Liver (tissue), 9 donors: ENCODE measurements around the gene POPDC2. TPM values are rescaled to one million over a fixed set of nuclear protein-coding genes. Genes with fewer than 3 reads are reported as not detected.

Experiments
- DNase-seq: peaks from one replicate; pipeline ENCODE4 v3.0.0-alpha.2; 2017; ENCODE audit warnings: low spot score
- H3K27ac ChIP-seq, 2 donors: one replicate each; pipeline ENCODE4 v1.7.0; 2013; ENCODE audit warnings: inconsistent platforms in 2 of 2, low read length in 2 of 2, control low read depth in 1 of 2, low read depth in 1 of 2, mild to moderate bottlenecking in 1 of 2
- H3K27me3 ChIP-seq, 4 donors: one replicate each; pipeline versions ENCODE4 v1.6.1 to v1.7.0; 2013; ENCODE audit warnings: low read length in 3 of 4, inconsistent platforms in 1 of 4, mild to moderate bottlenecking in 1 of 4, moderate library complexity in 1 of 4; ENCODE audit not compliant: control insufficient read depth in 4 of 4, insufficient read depth in 4 of 4
- H3K36me3 ChIP-seq, 4 donors: one replicate each; pipeline versions ENCODE4 v1.6.1 to v1.7.0; 2013; ENCODE audit warnings: low read length in 3 of 4, mild to moderate bottlenecking in 3 of 4, low read depth in 1 of 4, moderate library complexity in 1 of 4; ENCODE audit not compliant: control insufficient read depth in 4 of 4, insufficient read depth in 3 of 4
- H3K4me1 ChIP-seq, 4 donors: one replicate each; pipeline versions ENCODE4 v1.6.1 to v1.7.0; 2013; ENCODE audit warnings: low read length in 3 of 4, mild to moderate bottlenecking in 3 of 4, moderate library complexity in 1 of 4; ENCODE audit not compliant: control insufficient read depth in 4 of 4, insufficient read depth in 4 of 4
- H3K4me3 ChIP-seq, 3 donors: one replicate each; pipeline versions ENCODE4 v1.6.1 to v1.7.0; 2013; ENCODE audit warnings: low read length in 3 of 3, control low read depth in 1 of 3, low read depth in 1 of 3, mild to moderate bottlenecking in 1 of 3
- H3K9ac ChIP-seq, 2 donors: one replicate each; pipeline ENCODE4 v1.7.0; 2013; ENCODE audit warnings: low read length in 2 of 2, mild to moderate bottlenecking in 2 of 2, moderate library complexity in 2 of 2, control low read depth in 1 of 2, low read depth in 1 of 2
- H3K9me3 ChIP-seq, 4 donors: one replicate each; pipeline versions ENCODE4 v1.6.1 to v1.7.0; 2013; ENCODE audit warnings: low read length in 3 of 4; ENCODE audit not compliant: control insufficient read depth in 4 of 4
- EGR1 ChIP-seq, 2 donors: IDR thresholded peaks; 2 replicates each; pipeline ENCODE4 v1.6.1; 2016 to 2018; ENCODE audit warnings: antibody characterized with exemption in 2 of 2, low read depth in 2 of 2
- FOXA1 ChIP-seq: IDR thresholded peaks from 2 replicates; pipeline ENCODE4 v1.6.1; 2016; ENCODE audit warnings: antibody characterized with exemption
- FOXA2 ChIP-seq: IDR thresholded peaks from 2 replicates; pipeline ENCODE4 v1.6.1; 2016; ENCODE audit warnings: antibody characterized with exemption
- GABPA ChIP-seq, 2 donors: IDR thresholded peaks in 1 of 2; conservative IDR thresholded peaks in 1 of 2; 2 replicates each; pipeline ENCODE4 v1.6.1; 2016; ENCODE audit warnings: antibody characterized with exemption in 2 of 2, mild to moderate bottlenecking in 1 of 2, moderate library complexity in 1 of 2
- HNF4A ChIP-seq, 2 donors: conservative IDR thresholded peaks; 2 replicates each; pipeline ENCODE4 v1.6.1; 2016; ENCODE audit warnings: antibody characterized with exemption in 2 of 2, mild to moderate bottlenecking in 2 of 2
- HNF4G ChIP-seq: IDR thresholded peaks from 2 replicates; pipeline ENCODE4 v1.6.1; 2016; ENCODE audit warnings: antibody characterized with exemption
- JUND ChIP-seq, 2 donors: IDR thresholded peaks; 2 replicates each; pipeline ENCODE4 v1.6.1; 2016; ENCODE audit warnings: antibody characterized with exemption in 2 of 2
- NR2F2 ChIP-seq: IDR thresholded peaks from 2 replicates; pipeline ENCODE4 v1.6.1; 2016; ENCODE audit warnings: antibody characterized with exemption
- RAD21 ChIP-seq, 2 donors: IDR thresholded peaks; 2 replicates each; pipeline ENCODE4 v1.6.1; 2016; ENCODE audit warnings: antibody characterized with exemption in 2 of 2, mild to moderate bottlenecking in 2 of 2
- RXRA ChIP-seq, 2 donors: IDR thresholded peaks; 2 replicates each; pipeline ENCODE4 v1.6.1; 2017 to 2018; ENCODE audit warnings: antibody characterized with exemption in 2 of 2, mild to moderate bottlenecking in 1 of 2
- SP1 ChIP-seq: IDR thresholded peaks from 2 replicates; pipeline ENCODE4 v1.6.1; 2018; ENCODE audit warnings: antibody characterized with exemption, mild to moderate bottlenecking
- TAF1 ChIP-seq: conservative IDR thresholded peaks from 2 replicates; pipeline ENCODE4 v1.6.1; 2016; ENCODE audit warnings: antibody characterized with exemption, mild to moderate bottlenecking
- YY1 ChIP-seq: IDR thresholded peaks from 2 replicates; pipeline ENCODE4 v1.6.1; 2016; ENCODE audit warnings: antibody characterized with exemption, mild to moderate bottlenecking
- WGBS: extraction: QIAGEN DNeasy Blood & Tissue Kit; methylation state at CpG from one replicate; pipeline ENCODE4 v1.1.7; 2013; 5-methylcytosine and 5-hydroxymethylcytosine counted together
- polyA plus RNA-seq, 2 donors: library from polyadenylated mRNA; stranded (reverse) in 1 of 2; unstranded in 1 of 2; fragments of 200-250 nt in 1 of 2; fragments of >200 nt in 1 of 2; fragmentation: Nextera tagmentation in 1 of 2; extraction: Ambion mirVana in 1 of 2; gene quantifications; one replicate each; pipeline versions ENCODE4 v1.2.1 to v1.2.3, GENCODE V29; 2013 to 2015
- total RNA-seq, 2 donors: library from RNA; depleted of rRNA; stranded (reverse); fragments of >200 nt; gene quantifications; one replicate each; pipeline ENCODE4 v1.2.3, GENCODE V29; 2014
- TF ChIP-seq, protein P1 (sequence below): fragments of 150-350 bp; IDR thresholded peaks from 2 replicates; pipeline ENCODE4 v1.5.1; 2017; ENCODE audit warnings: improper control_type of control experiment, low read depth, low read length; ENCODE audit not compliant: missing input control
- TF ChIP-seq, protein P2 (sequence below): IDR thresholded peaks from 2 replicates; pipeline ENCODE4 v1.6.1; 2016; ENCODE audit warnings: antibody characterized with exemption, mild to moderate bottlenecking
- TF ChIP-seq, protein P3 (sequence below): IDR thresholded peaks from 2 replicates; pipeline ENCODE4 v1.6.1; 2016; ENCODE audit warnings: antibody characterized with exemption
- TF ChIP-seq, protein P4 (sequence below): IDR thresholded peaks from 2 replicates; pipeline ENCODE4 v1.6.1; 2016; ENCODE audit warnings: antibody characterized with exemption
- TF ChIP-seq, protein P5 (sequence below): IDR thresholded peaks from 2 replicates; pipeline ENCODE4 v1.6.1; 2016; ENCODE audit warnings: antibody characterized with exemption
- donor health status: healthy.
- donor health status: healthy.
- donor health status: healthy.
- donor health status: healthy.
- donor health status: healthy.

POPDC2 gene
- total and polyA plus RNA-seq, 4 donors, result 0.16 to 1.1 (median 0.46) TPM

DNA sequence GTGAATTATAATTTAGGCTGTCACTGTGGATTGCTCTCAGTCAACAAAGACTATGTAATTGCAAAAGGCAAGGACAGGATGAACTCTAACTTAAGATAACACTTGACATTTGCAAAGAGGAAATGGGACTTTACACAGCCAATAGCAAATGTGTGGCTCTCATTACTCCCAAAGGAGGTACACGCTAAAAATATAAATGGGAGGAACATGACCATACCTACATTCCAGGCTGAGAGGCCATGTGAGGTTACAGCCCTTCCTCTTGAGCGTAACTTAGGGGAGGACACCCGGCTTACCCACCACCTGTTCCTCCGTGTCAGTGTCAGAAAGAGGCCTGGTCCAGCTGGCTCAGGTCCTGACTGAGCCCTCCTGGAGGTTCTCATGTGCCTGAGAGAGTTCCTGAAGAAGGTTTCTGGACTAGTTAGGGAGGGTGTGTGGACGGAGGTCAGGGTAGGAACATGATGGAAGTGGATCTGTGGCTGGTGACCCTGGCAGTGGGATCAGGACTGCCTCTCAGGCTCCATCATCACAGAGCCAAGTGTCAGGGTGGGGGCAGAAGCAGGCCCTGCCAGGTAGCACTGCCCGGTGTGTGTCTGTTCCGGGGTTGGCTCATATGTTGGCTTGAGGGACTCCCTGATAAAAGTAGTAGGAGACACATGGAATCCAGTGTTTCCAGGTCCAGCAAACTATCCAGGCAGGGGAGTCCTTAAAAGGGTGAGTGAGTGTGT lies 7.9 kb downstream of the POPDC2 start:
- no peaks in the 10 kb centered on the region for H3K4me1 ChIP-seq
- WGBS, result 80% methylated on average over 7 of the region's 7 CpGs
- H3K27ac ChIP-seq, result no peak overlapping the region
- no peak overlapping the region for H3K4me3 ChIP-seq
- H3K9ac ChIP-seq, result no peak overlapping the region
- no peaks in the 10 kb centered on the region for H3K36me3 ChIP-seq
- H3K27me3 ChIP-seq, result no peaks in the 10 kb centered on the region
- no peaks in the 10 kb centered on the region for H3K9me3 ChIP-seq
- DNase-seq, result no peak
- TF ChIP-seq FOXA1 (no peak), NR2F2 (peak; percentile 60), EGR1 (IDR thresholded peaks at IDR 0.05; ENCODE audit: low read depth in 2 of 2) (no peak), HNF4A (conservative IDR thresholded peaks at IDR 0.05) (no peak), SP1 (no peak)

DNA sequence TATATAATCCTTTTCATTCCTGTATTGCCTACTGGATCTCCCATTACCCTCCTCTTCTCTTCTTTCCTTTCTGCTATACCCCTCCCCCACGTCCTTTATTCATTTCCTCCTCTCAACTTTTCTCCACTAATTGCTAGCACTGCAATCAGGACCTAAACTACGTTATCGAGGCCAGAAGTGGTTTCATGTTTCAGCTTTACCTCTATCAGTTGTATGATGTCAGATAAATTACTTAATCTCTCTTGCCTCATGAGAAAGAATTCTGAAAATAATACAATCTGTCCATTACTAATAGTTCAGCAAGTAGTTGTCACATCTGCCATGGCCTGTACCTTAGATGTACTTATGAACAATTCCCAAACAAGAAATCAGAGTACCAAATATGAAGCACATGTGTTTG lies 10.6 kb downstream of the POPDC2 start:
- Histone ChIP-seq H3K36me3 (no peaks in the 10 kb centered on the region), H3K27ac (no peak overlapping the region), H3K9me3 (no peaks in the 10 kb centered on the region), H3K4me1 (peaks cover 0 to 7% (median 1%) of the 10 kb centered on the region in 4 donors), H3K4me3 (no peak overlapping the region), H3K27me3 (no peaks in the 10 kb centered on the region), H3K9ac (no peak overlapping the region)
- no peak for TF ChIP-seq HNF4A (conservative IDR thresholded peaks at IDR 0.05)
- no peak for TF ChIP-seq FOXA1
- no peak for TF ChIP-seq TAF1
- TF ChIP-seq FOXA2, result no peak
- TF ChIP-seq, protein P1, sequence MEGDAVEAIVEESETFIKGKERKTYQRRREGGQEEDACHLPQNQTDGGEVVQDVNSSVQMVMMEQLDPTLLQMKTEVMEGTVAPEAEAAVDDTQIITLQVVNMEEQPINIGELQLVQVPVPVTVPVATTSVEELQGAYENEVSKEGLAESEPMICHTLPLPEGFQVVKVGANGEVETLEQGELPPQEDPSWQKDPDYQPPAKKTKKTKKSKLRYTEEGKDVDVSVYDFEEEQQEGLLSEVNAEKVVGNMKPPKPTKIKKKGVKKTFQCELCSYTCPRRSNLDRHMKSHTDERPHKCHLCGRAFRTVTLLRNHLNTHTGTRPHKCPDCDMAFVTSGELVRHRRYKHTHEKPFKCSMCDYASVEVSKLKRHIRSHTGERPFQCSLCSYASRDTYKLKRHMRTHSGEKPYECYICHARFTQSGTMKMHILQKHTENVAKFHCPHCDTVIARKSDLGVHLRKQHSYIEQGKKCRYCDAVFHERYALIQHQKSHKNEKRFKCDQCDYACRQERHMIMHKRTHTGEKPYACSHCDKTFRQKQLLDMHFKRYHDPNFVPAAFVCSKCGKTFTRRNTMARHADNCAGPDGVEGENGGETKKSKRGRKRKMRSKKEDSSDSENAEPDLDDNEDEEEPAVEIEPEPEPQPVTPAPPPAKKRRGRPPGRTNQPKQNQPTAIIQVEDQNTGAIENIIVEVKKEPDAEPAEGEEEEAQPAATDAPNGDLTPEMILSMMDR, result no peak
- TF ChIP-seq, protein P2, sequence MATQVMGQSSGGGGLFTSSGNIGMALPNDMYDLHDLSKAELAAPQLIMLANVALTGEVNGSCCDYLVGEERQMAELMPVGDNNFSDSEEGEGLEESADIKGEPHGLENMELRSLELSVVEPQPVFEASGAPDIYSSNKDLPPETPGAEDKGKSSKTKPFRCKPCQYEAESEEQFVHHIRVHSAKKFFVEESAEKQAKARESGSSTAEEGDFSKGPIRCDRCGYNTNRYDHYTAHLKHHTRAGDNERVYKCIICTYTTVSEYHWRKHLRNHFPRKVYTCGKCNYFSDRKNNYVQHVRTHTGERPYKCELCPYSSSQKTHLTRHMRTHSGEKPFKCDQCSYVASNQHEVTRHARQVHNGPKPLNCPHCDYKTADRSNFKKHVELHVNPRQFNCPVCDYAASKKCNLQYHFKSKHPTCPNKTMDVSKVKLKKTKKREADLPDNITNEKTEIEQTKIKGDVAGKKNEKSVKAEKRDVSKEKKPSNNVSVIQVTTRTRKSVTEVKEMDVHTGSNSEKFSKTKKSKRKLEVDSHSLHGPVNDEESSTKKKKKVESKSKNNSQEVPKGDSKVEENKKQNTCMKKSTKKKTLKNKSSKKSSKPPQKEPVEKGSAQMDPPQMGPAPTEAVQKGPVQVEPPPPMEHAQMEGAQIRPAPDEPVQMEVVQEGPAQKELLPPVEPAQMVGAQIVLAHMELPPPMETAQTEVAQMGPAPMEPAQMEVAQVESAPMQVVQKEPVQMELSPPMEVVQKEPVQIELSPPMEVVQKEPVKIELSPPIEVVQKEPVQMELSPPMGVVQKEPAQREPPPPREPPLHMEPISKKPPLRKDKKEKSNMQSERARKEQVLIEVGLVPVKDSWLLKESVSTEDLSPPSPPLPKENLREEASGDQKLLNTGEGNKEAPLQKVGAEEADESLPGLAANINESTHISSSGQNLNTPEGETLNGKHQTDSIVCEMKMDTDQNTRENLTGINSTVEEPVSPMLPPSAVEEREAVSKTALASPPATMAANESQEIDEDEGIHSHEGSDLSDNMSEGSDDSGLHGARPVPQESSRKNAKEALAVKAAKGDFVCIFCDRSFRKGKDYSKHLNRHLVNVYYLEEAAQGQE, result no peak
- TF ChIP-seq YY1, result no peak
- no peak for TF ChIP-seq RAD21 (IDR thresholded peaks at IDR 0.05)
- TF ChIP-seq, protein P3, sequence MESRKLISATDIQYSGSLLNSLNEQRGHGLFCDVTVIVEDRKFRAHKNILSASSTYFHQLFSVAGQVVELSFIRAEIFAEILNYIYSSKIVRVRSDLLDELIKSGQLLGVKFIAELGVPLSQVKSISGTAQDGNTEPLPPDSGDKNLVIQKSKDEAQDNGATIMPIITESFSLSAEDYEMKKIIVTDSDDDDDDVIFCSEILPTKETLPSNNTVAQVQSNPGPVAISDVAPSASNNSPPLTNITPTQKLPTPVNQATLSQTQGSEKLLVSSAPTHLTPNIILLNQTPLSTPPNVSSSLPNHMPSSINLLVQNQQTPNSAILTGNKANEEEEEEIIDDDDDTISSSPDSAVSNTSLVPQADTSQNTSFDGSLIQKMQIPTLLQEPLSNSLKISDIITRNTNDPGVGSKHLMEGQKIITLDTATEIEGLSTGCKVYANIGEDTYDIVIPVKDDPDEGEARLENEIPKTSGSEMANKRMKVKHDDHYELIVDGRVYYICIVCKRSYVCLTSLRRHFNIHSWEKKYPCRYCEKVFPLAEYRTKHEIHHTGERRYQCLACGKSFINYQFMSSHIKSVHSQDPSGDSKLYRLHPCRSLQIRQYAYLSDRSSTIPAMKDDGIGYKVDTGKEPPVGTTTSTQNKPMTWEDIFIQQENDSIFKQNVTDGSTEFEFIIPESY, result no peak
- TF ChIP-seq JUND (IDR thresholded peaks at IDR 0.05), result no peak
- TF ChIP-seq GABPA (IDR thresholded peaks at IDR 0.05 in 1 of 2, conservative IDR thresholded peaks at IDR 0.05 in 1 of 2), result no peak
- no peak for TF ChIP-seq RXRA (IDR thresholded peaks at IDR 0.05)
- TF ChIP-seq, protein P4, sequence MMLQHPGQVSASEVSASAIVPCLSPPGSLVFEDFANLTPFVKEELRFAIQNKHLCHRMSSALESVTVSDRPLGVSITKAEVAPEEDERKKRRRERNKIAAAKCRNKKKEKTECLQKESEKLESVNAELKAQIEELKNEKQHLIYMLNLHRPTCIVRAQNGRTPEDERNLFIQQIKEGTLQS, result no peak
- TF ChIP-seq NR2F2, result no peak
- TF ChIP-seq EGR1 (IDR thresholded peaks at IDR 0.05; ENCODE audit: low read depth in 2 of 2), result no peak
- no peak for TF ChIP-seq SP1
- no peak for TF ChIP-seq HNF4G
- TF ChIP-seq, protein P5, sequence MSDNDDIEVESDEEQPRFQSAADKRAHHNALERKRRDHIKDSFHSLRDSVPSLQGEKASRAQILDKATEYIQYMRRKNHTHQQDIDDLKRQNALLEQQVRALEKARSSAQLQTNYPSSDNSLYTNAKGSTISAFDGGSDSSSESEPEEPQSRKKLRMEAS, result no peak
- WGBS, result 74% methylated on average over 3 of the region's 3 CpGs
- DNase-seq, result no peak
